ENCODE data around the gene GSK3B.

GSK3B gene

GRCh38 chr3:120040813-120041377 is 53.4 kb downstream of the GSK3B start:
- no peaks in the 10 kb centered on the region for H3K4me1 ChIP-seq (ENCODE audit: control insufficient read depth in 2 of 2, insufficient read depth in 2 of 2, low read length in 2 of 2)
- H3K27me3 ChIP-seq (ENCODE audit: control insufficient read depth in 2 of 2, insufficient read depth in 2 of 2, low read length in 2 of 2) = no peaks in the 10 kb centered on the region
- H3K9ac ChIP-seq (ENCODE audit: low read depth in 1 of 2, low read length in 2 of 2) = no peak overlapping the region
- H3K36me3 ChIP-seq (ENCODE audit: control insufficient read depth in 2 of 2, insufficient read depth in 2 of 2, low read length in 2 of 2) = peaks cover 3 to 6% of the 10 kb centered on the region in 2 donors
- H3K9me3 ChIP-seq (ENCODE audit: control insufficient read depth in 2 of 2, low read length in 2 of 2) = peaks cover 15 to 16% of the 10 kb centered on the region in 2 donors
- H3K27ac ChIP-seq (ENCODE audit: low read depth in 2 of 2, low read length in 2 of 2) = no peak overlapping the region
- H3K4me3 ChIP-seq (ENCODE audit: low read length in 2 of 2) = no peak overlapping the region

GRCh38 chr3:120039642-120040610 is 54.3 kb downstream of the GSK3B start:
- Histone ChIP-seq H3K36me3 (ENCODE audit: control insufficient read depth in 2 of 2, insufficient read depth in 2 of 2, low read length in 2 of 2) (peaks cover 3 to 6% of the 10 kb centered on the region in 2 donors), H3K9me3 (ENCODE audit: control insufficient read depth in 2 of 2, low read length in 2 of 2) (peaks cover 15 to 16% of the 10 kb centered on the region in 2 donors), H3K27ac (ENCODE audit: low read depth in 2 of 2, low read length in 2 of 2) (no peak overlapping the region), H3K27me3 (ENCODE audit: control insufficient read depth in 2 of 2, insufficient read depth in 2 of 2, low read length in 2 of 2) (no peaks in the 10 kb centered on the region), H3K9ac (ENCODE audit: low read depth in 1 of 2, low read length in 2 of 2) (no peak overlapping the region), H3K4me3 (ENCODE audit: low read length in 2 of 2) (no peak overlapping the region), H3K4me1 (ENCODE audit: control insufficient read depth in 2 of 2, insufficient read depth in 2 of 2, low read length in 2 of 2) (no peaks in the 10 kb centered on the region)

- Histone ChIP-seq H3K9me3 (ENCODE audit: control insufficient read depth in 2 of 2, low read length in 2 of 2) (no peaks in the 10 kb centered on the region), H3K9ac (ENCODE audit: low read depth in 1 of 2, low read length in 2 of 2) (no peak overlapping the region), H3K4me3 (ENCODE audit: low read length in 2 of 2) (no peak overlapping the region), H3K27ac (ENCODE audit: low read depth in 2 of 2, low read length in 2 of 2) (no peak overlapping the region), H3K36me3 (ENCODE audit: control insufficient read depth in 2 of 2, insufficient read depth in 2 of 2, low read length in 2 of 2) (no peaks in the 10 kb centered on the region), H3K27me3 (ENCODE audit: control insufficient read depth in 2 of 2, insufficient read depth in 2 of 2, low read length in 2 of 2) (no peaks in the 10 kb centered on the region), H3K4me1 (ENCODE audit: control insufficient read depth in 2 of 2, insufficient read depth in 2 of 2, low read length in 2 of 2) (no peaks in the 10 kb centered on the region)
Observed at GRCh38 chr3:120033596-120033995, 60.7 kb downstream of the GSK3B start.

GRCh38 chr3:120031561-120031960 is 62.7 kb downstream of the GSK3B start:
- H3K27me3 ChIP-seq (ENCODE audit: control insufficient read depth in 2 of 2, insufficient read depth in 2 of 2, low read length in 2 of 2) = no peaks in the 10 kb centered on the region
- H3K36me3 ChIP-seq (ENCODE audit: control insufficient read depth in 2 of 2, insufficient read depth in 2 of 2, low read length in 2 of 2) = no peaks in the 10 kb centered on the region
- no peak overlapping the region for H3K27ac ChIP-seq (ENCODE audit: low read depth in 2 of 2, low read length in 2 of 2)
- no peaks in the 10 kb centered on the region for H3K4me1 ChIP-seq (ENCODE audit: control insufficient read depth in 2 of 2, insufficient read depth in 2 of 2, low read length in 2 of 2)
- no peaks in the 10 kb centered on the region for H3K9me3 ChIP-seq (ENCODE audit: control insufficient read depth in 2 of 2, low read length in 2 of 2)
- H3K9ac ChIP-seq (ENCODE audit: low read depth in 1 of 2, low read length in 2 of 2) = no peak overlapping the region
- no peak overlapping the region for H3K4me3 ChIP-seq (ENCODE audit: low read length in 2 of 2)

- H3K9me3 ChIP-seq (ENCODE audit: control insufficient read depth in 2 of 2, low read length in 2 of 2) = no peaks in the 10 kb centered on the region
- H3K36me3 ChIP-seq (ENCODE audit: control insufficient read depth in 2 of 2, insufficient read depth in 2 of 2, low read length in 2 of 2) = no peaks in the 10 kb centered on the region
- no peak overlapping the region for H3K9ac ChIP-seq (ENCODE audit: low read depth in 1 of 2, low read length in 2 of 2)
- no peaks in the 10 kb centered on the region for H3K27me3 ChIP-seq (ENCODE audit: control insufficient read depth in 2 of 2, insufficient read depth in 2 of 2, low read length in 2 of 2)
- no peak overlapping the region for H3K27ac ChIP-seq (ENCODE audit: low read depth in 2 of 2, low read length in 2 of 2)
- no peak overlapping the region for H3K4me3 ChIP-seq (ENCODE audit: low read length in 2 of 2)
- H3K4me1 ChIP-seq (ENCODE audit: control insufficient read depth in 2 of 2, insufficient read depth in 2 of 2, low read length in 2 of 2) = no peaks in the 10 kb centered on the region
Observed at GRCh38 chr3:120029749-120030148, 64.5 kb downstream of the GSK3B start.

GRCh38 chr3:120028271-120029047 is 65.8 kb downstream of the GSK3B start:
- H3K4me1 ChIP-seq (ENCODE audit: control insufficient read depth in 2 of 2, insufficient read depth in 2 of 2, low read length in 2 of 2) = no peaks in the 10 kb centered on the region

GRCh38 chr3:120027226-120027625 is 67.0 kb downstream of the GSK3B start:
- Histone ChIP-seq H3K4me1 (ENCODE audit: control insufficient read depth in 2 of 2, insufficient read depth in 2 of 2, low read length in 2 of 2) (no peaks in the 10 kb centered on the region), H3K9me3 (ENCODE audit: control insufficient read depth in 2 of 2, low read length in 2 of 2) (no peaks in the 10 kb centered on the region), H3K27ac (ENCODE audit: low read depth in 2 of 2, low read length in 2 of 2) (no peak overlapping the region)

More at GRCh38 chr3:120028271-120029047, 65.8 kb downstream of the GSK3B start:
- H3K27ac ChIP-seq (ENCODE audit: low read depth in 2 of 2, low read length in 2 of 2) = no peak overlapping the region
- H3K9me3 ChIP-seq (ENCODE audit: control insufficient read depth in 2 of 2, low read length in 2 of 2) = no peaks in the 10 kb centered on the region
- H3K9ac ChIP-seq (ENCODE audit: low read depth in 1 of 2, low read length in 2 of 2) = no peak overlapping the region
- H3K36me3 ChIP-seq (ENCODE audit: control insufficient read depth in 2 of 2, insufficient read depth in 2 of 2, low read length in 2 of 2) = no peaks in the 10 kb centered on the region
- no peak overlapping the region for H3K4me3 ChIP-seq (ENCODE audit: low read length in 2 of 2)
- no peaks in the 10 kb centered on the region for H3K27me3 ChIP-seq (ENCODE audit: control insufficient read depth in 2 of 2, insufficient read depth in 2 of 2, low read length in 2 of 2)

GRCh38 chr3:120025520-120025919 is 68.7 kb downstream of the GSK3B start:
- H3K9me3 ChIP-seq (ENCODE audit: control insufficient read depth in 2 of 2, low read length in 2 of 2) = no peaks in the 10 kb centered on the region
- H3K4me1 ChIP-seq (ENCODE audit: control insufficient read depth in 2 of 2, insufficient read depth in 2 of 2, low read length in 2 of 2) = no peaks in the 10 kb centered on the region
- no peaks in the 10 kb centered on the region for H3K36me3 ChIP-seq (ENCODE audit: control insufficient read depth in 2 of 2, insufficient read depth in 2 of 2, low read length in 2 of 2)
- H3K27ac ChIP-seq (ENCODE audit: low read depth in 2 of 2, low read length in 2 of 2) = no peak overlapping the region
- no peak overlapping the region for H3K9ac ChIP-seq (ENCODE audit: low read depth in 1 of 2, low read length in 2 of 2)
- no peak overlapping the region for H3K4me3 ChIP-seq (ENCODE audit: low read length in 2 of 2)
- no peaks in the 10 kb centered on the region for H3K27me3 ChIP-seq (ENCODE audit: control insufficient read depth in 2 of 2, insufficient read depth in 2 of 2, low read length in 2 of 2)

More at GRCh38 chr3:120027226-120027625, 67.0 kb downstream of the GSK3B start:
- no peaks in the 10 kb centered on the region for H3K27me3 ChIP-seq (ENCODE audit: control insufficient read depth in 2 of 2, insufficient read depth in 2 of 2, low read length in 2 of 2)
- H3K4me3 ChIP-seq (ENCODE audit: low read length in 2 of 2) = no peak overlapping the region
- H3K36me3 ChIP-seq (ENCODE audit: control insufficient read depth in 2 of 2, insufficient read depth in 2 of 2, low read length in 2 of 2) = no peaks in the 10 kb centered on the region
- no peak overlapping the region for H3K9ac ChIP-seq (ENCODE audit: low read depth in 1 of 2, low read length in 2 of 2)

- Histone ChIP-seq H3K9me3 (ENCODE audit: control insufficient read depth in 2 of 2, low read length in 2 of 2) (no peaks in the 10 kb centered on the region), H3K4me1 (ENCODE audit: control insufficient read depth in 2 of 2, insufficient read depth in 2 of 2, low read length in 2 of 2) (no peaks in the 10 kb centered on the region), H3K9ac (ENCODE audit: low read depth in 1 of 2, low read length in 2 of 2) (no peak overlapping the region), H3K27ac (ENCODE audit: low read depth in 2 of 2, low read length in 2 of 2) (no peak overlapping the region), H3K4me3 (ENCODE audit: low read length in 2 of 2) (no peak overlapping the region), H3K27me3 (ENCODE audit: control insufficient read depth in 2 of 2, insufficient read depth in 2 of 2, low read length in 2 of 2) (no peaks in the 10 kb centered on the region), H3K36me3 (ENCODE audit: control insufficient read depth in 2 of 2, insufficient read depth in 2 of 2, low read length in 2 of 2) (no peaks in the 10 kb centered on the region)
Observed at GRCh38 chr3:120024103-120024502, 70.1 kb downstream of the GSK3B start.

- Histone ChIP-seq H3K27me3 (ENCODE audit: control insufficient read depth in 2 of 2, insufficient read depth in 2 of 2, low read length in 2 of 2) (no peaks in the 10 kb centered on the region), H3K9me3 (ENCODE audit: control insufficient read depth in 2 of 2, low read length in 2 of 2) (no peaks in the 10 kb centered on the region), H3K36me3 (ENCODE audit: control insufficient read depth in 2 of 2, insufficient read depth in 2 of 2, low read length in 2 of 2) (no peaks in the 10 kb centered on the region), H3K27ac (ENCODE audit: low read depth in 2 of 2, low read length in 2 of 2) (no peak overlapping the region), H3K4me1 (ENCODE audit: control insufficient read depth in 2 of 2, insufficient read depth in 2 of 2, low read length in 2 of 2) (no peaks in the 10 kb centered on the region), H3K4me3 (ENCODE audit: low read length in 2 of 2) (no peak overlapping the region), H3K9ac (ENCODE audit: low read depth in 1 of 2, low read length in 2 of 2) (no peak overlapping the region)
Observed at GRCh38 chr3:120022729-120023128, 71.5 kb downstream of the GSK3B start.

Measured in mucosa of rectum (tissue), 2 donors.